Measurements from ENCODE around the gene UBE2I.

DNA sequence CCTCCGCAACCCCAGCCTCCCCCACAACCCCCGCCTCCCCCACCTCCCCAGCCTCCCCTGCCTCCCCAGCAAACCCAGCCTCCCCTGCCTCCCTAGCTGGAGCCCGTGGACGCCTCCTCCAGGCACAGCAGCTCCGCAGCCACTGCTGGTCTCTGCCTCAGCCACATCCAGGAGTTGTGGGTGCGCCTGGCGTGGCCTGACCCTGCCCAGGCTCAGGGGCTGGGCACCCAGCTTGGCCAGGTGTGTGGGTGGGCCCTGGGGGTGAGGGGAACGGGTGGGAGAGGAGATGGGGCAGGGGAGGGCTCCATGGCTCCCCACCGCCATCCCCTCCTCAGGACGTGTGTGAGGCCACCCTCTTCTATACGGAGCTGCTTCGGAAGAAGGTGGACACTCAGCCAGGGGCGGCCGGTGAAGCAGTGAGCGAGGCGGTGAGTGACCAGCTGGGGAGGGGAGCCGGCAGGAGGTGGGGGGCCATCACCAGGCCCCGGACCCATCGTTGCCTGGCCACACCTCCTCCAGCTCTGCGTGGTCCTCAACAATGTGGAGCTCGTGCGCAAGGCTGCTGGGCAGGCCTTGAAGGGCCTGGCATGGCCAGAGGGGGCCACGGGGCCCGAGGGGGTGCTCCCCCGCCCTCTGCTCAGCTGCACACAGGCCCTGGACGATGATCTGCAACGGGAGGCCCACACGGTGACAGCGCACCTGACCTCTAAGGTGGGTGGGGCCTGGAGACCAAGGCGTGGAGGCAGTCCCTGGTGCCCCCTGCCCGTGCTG lies 36.4 kb downstream of the UBE2I start:
- TF ChIP-seq, protein P1, sequence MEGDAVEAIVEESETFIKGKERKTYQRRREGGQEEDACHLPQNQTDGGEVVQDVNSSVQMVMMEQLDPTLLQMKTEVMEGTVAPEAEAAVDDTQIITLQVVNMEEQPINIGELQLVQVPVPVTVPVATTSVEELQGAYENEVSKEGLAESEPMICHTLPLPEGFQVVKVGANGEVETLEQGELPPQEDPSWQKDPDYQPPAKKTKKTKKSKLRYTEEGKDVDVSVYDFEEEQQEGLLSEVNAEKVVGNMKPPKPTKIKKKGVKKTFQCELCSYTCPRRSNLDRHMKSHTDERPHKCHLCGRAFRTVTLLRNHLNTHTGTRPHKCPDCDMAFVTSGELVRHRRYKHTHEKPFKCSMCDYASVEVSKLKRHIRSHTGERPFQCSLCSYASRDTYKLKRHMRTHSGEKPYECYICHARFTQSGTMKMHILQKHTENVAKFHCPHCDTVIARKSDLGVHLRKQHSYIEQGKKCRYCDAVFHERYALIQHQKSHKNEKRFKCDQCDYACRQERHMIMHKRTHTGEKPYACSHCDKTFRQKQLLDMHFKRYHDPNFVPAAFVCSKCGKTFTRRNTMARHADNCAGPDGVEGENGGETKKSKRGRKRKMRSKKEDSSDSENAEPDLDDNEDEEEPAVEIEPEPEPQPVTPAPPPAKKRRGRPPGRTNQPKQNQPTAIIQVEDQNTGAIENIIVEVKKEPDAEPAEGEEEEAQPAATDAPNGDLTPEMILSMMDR (IDR thresholded peaks at IDR 0.05) = no peak
- TF ChIP-seq POLR2A (IDR thresholded peaks at IDR 0.05) = no peak
